NCI-H2171 treated with DMSO at 0.1 percent for 48 hours (cell line): ENCODE data around the gene KLHL6.
"Not testable (repeated sequence)": the region's sequence is repeated elsewhere in the genome, so short reads cannot be mapped to it uniquely, and the experiment has no call there.

ENCODE experiments used
- DNase-seq: peaks from one replicate; lab custom pipeline; 2025; lab: John Stamatoyannopoulos, UW

Gene KLHL6

DNA sequence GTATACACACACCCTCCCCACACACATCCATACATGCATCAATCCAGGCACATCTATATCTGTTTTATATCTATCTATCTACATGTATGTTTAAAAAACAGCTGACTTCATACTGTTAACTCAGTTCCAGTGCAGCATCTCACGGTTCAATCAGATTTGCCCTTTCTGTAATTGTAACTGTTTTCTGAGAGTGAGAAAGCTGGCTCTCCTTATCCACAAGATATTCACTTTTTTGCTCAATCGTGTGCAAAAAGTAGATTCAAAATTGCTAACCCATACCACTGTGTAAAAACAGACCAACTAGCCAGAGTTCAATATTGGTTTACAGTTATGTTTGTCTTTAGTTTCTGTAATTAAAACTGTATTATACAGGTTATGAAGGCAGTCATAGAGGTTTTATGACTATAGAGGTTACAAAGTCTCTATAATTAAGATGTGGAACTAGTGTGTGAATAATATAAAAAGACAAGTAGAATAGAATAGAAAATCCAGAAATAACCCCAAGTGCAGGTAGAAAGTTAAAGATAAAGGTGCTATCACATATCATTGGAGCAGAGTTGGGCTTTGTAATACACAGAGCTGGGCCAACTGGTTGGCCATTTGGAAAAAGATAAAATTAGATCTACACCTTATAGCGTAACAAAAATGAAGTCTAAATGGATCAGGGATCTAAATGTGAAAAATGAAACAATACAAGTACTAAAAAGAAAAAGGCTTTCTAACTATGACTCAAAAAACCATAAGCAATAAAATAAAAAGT, 107.0 kb downstream of the KLHL6 start:
- no peak for DNase-seq

DNA sequence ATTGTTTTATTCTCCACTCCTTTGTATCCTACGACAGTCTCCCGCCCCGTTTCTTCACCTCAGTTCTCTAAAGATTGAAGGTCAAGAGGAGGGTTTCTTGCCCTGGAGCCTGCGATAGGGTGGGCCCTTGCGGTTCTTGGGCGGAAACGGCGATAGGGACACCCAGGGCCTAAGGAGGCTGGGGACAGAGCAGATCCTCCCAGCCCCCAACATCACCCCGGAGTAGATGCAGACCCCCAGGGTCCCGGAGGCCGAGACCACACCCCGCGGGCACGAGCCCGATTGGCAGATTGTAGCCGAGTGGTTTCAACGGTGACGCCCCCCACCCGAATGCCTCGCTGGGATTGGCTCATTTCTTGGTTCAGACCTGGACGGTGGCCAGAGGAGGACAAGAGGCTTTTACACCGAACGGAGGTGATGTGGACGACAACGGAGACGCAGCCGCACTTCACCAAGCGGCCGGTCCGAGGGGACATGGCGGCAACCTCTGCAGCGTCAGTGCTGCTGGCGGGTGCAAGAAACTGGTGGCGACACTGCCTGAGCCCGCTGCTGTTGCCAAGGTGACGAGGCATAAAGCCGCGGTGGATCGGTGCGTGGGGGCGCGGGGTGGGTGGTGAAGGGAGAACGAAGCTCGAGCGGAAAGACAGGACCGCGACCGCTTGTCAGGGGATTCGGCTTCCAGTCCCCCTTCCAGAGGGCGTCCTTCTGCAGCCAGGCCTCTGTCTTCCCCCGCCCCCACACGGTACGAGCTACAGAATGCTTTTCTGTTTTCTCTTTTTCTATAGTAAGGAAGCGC, 108.1 kb downstream of the KLHL6 start:
- DNase-seq: peak; percentile 94

DNA sequence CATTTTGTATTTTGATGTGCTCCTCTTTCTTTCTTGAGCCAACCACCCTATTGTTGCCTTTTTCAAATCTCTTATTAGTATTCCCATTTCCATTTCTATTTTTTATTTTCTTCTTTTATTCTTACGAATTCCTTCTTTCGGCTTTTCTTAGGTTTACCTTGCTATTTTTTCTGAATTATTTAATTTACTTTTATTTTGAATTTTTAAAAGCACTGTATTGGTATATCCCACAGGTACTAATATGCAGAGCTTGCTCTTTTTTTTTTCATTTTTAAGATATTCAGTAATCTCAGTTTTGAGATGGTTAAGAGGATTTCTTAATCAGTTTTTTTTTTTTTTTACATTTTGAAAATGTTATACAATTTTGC, 108.7 kb downstream of the KLHL6 start:
- DNase-seq: no peak

DNA sequence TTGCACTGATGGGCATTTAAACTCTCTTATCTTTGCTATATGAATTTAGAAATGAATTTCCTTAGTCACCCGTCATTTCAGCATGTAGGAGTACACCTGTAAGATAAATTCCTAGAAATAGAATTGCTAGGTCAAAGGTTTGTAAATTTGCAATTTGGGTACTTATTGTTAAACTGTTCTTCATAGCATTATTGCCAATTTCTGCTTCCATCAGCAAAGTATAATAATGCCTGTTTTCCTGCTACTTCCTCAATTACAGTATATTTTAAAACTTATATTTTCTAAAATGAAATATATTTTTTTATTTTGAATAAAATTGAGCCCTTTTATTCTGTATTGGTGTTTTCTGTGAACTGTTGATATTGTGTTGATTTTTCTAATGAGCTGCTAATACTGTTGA, 110.8 kb downstream of the KLHL6 start:
- DNase-seq: no peak

DNA sequence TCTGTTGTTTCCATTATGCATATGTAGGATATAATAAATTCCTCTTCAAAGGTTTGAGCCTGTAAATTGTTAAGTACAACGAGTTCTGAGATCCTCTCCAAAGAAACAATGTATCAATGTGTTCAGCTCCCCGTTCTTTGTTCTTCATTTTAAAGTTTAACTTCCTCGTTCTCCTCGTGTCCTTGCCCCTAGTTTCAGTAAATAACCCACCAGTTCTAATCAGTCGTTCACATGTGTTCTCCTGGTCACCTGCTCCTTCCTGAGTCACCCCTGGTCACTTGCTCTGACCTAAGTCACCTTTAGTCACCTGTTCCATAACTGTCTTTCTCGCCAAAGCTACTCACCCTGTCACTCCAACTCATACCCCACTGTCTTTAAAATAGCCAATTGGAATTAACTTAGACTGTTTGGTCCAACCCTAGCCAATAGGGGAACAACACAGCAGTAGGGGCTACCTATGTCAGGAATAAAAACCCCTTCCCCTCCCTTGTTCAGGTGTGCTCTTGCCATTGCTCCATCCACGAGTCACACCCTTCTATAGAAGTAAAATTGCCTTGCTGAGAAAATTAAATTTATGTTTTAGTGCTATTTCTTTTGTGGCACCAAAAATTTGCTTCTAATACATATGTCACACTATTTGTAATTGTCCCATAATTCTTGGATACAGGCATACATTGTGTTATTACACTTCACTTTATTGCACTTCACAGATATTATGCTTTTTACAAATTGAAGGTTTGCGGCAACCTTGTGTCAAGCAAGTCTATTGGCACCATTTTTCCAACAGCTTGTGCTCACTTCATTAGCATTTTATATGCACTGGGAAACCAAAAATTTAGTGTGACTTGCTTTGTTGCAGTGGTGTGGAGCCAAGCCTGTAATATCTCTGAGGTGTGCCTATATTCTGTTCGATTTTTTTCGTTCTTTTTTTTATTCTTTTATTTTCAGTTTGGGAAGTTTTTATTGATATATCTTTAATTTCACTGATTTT, 111.8 kb downstream of the KLHL6 start:
- DNase-seq: no peak

DNA sequence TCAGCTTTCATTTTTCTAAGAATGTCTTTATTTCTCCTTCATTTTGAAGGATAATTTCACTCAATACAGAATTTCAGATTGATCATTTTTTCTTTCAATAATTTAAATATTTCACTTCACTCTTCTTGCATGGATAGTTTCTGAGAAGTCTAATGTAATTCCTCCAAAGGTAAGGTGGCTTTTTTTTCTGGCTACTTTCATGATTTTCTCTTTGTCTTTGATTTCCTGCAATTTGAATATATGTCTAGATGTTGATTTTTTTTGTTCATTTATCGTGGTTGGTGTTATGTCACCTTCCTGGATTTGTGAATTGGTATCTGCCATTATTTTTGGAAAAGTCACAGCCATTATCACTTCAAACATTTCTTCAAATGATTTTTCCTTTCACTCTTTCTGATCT, 112.5 kb downstream of the KLHL6 start:
- no peak for DNase-seq

DNA sequence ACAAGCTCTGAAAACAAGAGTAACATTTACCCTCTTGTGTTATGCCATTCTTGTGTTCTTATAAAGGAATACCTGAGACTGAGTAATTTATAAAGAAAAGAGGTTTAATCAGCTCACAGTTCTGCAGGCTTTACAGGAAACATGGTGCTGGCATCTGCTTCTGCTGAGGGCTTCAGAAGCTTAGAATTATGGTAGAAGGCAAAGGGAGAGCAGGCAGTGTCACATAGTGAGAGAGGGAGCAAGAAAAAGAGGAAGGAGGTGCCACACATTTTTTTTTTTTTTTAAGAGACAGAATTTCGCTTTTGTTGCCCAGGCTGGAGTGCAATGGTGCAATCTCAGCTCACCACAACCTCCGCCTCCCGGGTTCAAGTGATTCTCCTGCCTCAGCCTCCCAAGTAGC, 115.0 kb downstream of the KLHL6 start:
- not testable (repeated sequence) for DNase-seq

DNA sequence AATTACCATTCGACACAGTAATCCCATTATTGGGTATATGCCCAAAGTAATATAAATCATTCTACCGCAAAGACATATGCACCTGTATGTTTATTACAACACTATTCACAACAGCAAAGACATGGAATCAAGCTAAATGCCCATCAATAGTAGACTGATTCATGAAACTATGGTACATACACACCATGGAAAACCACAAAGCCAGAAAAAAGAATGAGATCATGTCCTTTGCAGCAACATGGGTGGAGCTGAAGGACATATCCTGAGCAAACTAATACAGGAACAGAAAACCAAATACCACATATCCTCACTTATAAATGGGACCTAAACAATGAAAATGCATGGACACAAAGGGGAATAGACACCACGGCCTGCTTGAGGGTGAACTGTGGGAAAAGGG, 116.0 kb downstream of the KLHL6 start:
- no peak for DNase-seq

DNA sequence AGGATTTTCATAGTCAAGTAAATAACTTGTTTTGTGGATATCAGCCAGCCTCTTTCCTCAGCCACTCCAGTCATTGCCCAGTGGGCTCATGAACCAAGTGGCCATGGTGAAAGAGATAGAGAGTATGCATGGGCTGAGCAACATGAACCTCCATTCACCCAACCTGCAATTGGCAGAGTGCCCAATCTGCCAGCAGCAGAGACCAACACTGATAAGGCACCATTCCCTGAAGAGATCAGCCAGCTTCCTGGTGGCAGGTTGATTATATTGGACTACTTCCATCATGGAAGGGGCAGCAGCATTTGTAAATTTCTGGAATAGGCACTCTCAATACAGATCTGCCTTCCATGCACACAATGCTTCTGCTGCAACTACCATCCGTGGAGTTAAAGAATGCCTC, 116.8 kb downstream of the KLHL6 start:
- peak; percentile 41 for DNase-seq

DNA sequence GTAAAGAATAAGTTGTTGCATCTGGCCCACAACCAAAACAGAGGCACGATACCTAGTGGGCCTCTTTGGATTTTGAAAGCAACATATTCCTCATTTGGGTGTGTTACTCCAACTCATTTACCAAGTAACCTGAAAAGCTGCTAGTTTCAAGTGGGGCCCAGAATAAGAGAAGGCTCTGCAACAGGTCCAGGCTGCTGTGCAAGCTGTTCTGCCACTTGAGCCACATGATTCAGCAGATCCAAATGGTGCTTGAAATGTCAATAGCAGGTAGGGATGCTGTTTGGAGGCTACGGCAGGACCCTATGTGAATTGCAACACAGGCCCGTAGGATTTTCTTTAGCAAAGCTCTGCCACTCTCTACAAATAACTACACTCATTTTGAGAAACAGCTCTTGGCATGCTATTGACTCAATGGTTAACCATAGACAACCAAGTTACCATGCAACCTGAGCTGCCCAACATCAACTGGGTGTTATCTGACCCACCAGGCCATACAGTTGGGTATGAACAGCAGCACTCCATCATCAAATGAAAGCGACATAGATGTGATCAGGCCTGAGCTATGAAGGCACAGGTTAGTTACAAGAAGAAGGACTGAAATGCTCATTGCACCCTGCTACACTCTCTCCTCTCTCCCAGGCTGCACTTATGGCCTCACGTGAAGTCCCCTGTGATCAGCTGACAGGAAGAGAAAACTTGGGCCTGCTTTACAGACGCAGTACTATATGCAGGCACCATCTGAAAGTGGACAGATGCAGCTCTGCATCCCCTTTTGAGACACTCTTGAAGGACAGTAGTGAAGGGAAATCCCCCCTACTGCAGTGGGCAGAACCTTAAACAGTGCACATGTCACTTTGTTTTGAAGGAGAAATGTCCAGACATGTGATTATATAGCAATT, 117.6 kb downstream of the KLHL6 start:
- DNase-seq: no peak
